HG03066 (cell line): ENCODE measurements around the gene GAS7.
"Not testable (repeated sequence)": the region's sequence is repeated elsewhere in the genome, so short reads cannot be mapped to it uniquely, and the experiment has no call there.

Experiments
- ATAC-seq: cut with Tn5 transposase; IDR thresholded peaks from one replicate; pipeline ENCODE4 v1.9.1; 2021; ENCODE audit warnings: low read depth; ENCODE audit not compliant: unreplicated experiment

The GAS7 gene

GRCh38 chr17:9928601-9929333 lies 269.6 kb downstream of the GAS7 start:
- ATAC-seq: no peak

DNA sequence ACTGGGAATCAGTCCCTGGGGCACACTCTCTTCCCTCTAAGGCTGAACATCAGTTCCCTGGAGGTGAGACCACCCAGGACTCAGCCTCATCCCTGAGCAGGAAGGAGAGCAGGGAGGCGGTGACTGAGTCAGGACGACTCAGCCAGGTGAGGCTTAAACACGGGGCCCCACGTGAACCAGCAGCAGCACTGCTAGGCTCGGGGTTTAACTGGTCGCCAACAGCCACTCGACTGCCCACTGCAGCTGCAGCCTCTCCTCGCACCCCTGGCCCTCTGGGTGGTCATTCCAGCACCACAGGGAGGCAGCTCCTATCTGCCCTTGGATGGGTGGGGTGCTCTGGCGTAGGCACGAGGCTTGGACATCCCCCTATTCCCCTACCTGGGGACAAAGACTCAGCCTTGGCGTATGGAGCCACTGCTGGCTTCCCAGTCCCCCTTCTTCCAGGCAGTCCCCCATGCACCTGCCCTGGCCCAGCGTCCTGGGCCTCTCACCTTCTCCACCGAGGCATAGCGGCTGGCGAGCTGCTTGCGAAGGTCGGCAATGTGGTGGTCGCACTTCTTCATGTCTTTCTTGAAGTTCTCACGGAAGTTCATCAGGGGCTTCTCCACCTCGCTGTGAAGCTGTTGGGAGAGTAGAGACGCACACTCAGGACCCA lies 272.1 kb downstream of the GAS7 start:
- ATAC-seq: no peak

DNA sequence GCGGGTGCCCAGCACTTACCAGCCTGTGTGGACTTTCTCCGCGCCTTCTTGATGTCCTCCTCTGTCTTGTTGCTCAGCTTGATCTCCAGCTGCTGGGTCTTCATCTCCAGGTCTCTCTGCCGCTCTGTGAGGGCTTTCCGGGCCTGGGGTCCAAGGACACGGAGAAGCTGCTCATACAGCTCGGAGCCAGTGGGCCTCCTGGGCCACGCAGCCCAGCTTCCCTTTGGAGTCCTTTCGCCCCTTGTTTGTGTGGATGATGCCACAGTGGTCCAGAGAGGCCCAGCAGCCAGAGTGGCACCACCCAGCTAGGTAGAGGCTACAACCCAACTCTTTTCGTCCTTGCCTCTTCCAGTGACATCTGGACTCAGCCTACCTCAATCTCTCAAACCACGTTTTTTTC lies 272.9 kb downstream of the GAS7 start:
- no peak for ATAC-seq

GRCh38 chr17:9924735-9925191 lies 273.6 kb downstream of the GAS7 start:
- ATAC-seq: no peak

- no peak for ATAC-seq
Observed at GRCh38 chr17:9922012-9922848, 276.2 kb downstream of the GAS7 start.

DNA sequence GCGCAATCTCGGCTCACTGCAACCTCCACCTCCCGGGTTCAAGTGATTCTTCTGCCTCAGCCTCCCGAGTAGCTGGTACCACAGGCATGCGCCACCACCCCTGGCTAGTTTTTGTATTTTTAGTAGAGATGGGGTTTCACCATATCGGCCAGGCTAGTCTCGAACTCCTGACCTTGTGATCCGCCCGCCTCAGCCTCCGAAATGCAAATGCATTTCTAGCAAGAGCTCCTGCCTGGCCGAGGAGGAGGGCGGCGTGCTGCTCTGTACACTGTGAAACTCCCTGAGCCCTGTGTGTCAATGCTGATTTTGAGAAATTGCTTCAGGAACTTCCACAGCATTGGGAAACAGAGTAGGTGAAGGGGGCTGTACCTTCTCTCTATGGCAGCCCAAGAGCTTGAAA lies 277.2 kb downstream of the GAS7 start:
- ATAC-seq: not testable (repeated sequence)

- no peak for ATAC-seq
Observed at GRCh38 chr17:9918804-9919352, 279.5 kb downstream of the GAS7 start.

DNA sequence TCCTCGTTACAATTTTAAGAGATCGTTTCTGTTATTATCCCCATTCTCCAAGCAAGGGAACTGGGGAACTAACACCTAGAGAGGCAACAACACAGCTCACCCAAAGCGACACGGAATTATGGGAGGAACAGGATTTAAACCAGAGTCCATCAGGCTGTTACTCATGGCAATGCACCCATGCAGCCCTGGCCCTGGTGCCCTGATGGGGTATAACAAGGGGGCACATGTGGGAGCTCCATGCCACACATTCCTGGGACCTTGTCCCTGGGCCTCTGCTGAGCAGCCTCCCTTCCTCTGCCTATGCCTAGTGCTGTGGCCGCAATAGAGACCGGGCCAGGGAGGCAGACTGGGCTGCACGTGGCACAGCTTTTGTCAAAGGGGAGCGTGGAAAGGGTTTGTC lies 280.1 kb downstream of the GAS7 start:
- ATAC-seq: no peak

DNA sequence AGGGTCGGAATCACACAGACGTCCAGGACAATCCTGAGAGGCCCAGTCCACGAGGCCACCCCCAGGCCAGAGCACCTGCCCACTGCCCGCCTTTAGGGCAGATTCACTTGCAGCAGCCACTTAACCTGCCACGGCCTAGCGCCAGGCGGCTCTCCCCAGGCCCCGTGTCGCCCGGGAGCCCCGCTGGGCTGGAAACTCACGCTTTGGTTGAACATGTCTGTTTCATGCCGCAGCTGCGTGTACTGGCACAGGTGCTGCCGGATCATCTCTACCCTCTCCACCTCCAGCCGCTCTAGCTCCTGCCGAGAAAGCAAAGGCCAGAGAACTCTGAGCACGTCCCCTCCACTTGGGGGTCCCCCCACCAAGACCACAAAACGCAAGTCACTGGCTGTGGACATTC lies 280.6 kb downstream of the GAS7 start:
- ATAC-seq: no peak

GRCh38 chr17:9917131-9917530 lies 281.3 kb downstream of the GAS7 start:
- no peak for ATAC-seq

DNA sequence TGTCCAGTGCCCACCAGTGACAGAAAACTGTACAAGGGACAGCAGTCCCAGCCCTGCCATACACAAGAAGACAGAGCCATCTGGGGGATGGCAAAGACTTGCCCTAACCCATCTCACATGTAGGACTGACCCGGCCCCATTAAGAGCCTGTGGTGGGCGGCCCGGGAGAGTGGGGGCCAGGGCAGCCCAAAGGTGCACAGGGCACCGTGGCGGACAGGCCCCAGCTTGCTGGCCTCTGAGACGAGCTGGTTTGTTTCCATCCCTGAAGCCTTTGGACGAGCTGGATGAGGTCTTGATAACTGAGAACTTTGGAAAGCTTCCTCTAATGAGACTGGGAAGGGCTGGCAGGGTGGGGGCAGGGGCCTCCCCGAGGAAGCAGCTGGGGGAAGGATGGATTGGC lies 282.3 kb downstream of the GAS7 start:
- no peak for ATAC-seq

DNA sequence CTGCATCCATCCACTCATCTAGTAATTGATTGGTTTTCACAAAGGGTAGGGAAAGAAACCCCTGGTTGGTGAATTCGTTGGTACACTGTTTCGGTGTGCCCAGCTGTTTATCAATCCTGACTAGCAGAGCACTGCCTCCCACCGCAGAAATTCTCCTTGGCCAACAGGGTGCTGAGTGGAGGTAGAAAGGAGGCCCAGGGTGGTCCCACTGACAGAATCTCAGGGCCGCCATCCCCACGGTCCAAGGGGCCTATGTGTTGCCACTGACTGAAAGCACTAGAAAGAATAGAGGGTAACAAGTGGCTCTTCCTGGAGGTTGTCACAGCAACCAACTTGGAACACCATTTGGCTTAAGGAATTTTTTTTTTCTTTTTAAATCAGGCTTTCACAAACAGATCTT lies 284.9 kb downstream of the GAS7 start:
- no peak for ATAC-seq

GRCh38 chr17:9912121-9913099 lies 286.0 kb downstream of the GAS7 start:
- no peak for ATAC-seq

GRCh38 chr17:9911089-9911488 lies 287.3 kb downstream of the GAS7 start:
- no peak for ATAC-seq

GRCh38 chr17:9908649-9909042 lies 289.8 kb downstream of the GAS7 start:
- no peak for ATAC-seq

- ATAC-seq: no peak
Observed at GRCh38 chr17:9907883-9908648, 290.3 kb downstream of the GAS7 start.

DNA sequence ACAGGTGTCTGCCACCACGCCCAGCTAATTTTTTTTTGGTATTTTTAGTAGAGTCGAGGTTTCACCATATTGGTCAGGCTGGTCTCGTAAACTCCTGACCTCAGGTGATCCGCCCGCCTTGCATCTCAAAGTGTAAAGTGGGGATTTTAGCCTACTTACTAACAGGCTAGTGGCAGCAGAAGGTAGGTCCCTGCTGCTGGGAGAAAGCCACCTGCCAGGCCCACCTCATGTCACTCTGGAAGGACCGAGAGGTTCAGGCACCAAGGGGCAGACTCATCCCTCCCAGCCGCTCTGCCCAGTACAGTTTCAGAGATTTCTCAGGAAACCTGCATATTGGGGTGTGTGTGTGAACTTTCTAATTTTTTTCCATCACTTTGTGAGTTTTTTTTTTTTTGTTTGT lies 291.3 kb downstream of the GAS7 start:
- ATAC-seq: no peak

GRCh38 chr17:9906616-9907015 lies 291.8 kb downstream of the GAS7 start:
- ATAC-seq: no peak

DNA sequence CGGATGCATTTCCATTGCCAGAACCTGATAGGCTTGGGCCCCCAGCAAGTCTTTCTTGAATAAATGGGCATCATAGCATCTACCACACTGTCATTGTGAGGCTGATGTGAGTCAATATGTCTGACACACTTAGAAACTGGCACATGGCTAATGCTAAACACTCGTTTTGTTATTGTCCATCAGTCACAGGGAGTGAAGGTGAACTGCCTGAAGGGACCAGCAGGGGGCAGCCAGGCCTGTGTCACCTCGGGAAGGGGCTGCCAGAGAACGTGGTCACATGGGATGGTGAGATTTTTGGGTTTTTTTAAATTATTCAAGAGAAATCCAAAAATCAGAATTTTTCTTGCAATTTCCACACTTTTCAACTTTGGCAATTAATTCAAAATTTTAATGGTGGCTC lies 292.5 kb downstream of the GAS7 start:
- no peak for ATAC-seq
